Frontal cortex (tissue), 4 donors: ENCODE data around the gene CBFA2T2. TPM values are rescaled to one million over a fixed set of nuclear protein-coding genes. Genes with fewer than 3 reads are reported as not detected.
"Not testable (repeated sequence)": the region's sequence is repeated elsewhere in the genome, so short reads cannot be mapped to it uniquely, and the experiment has no call there.

Experiments used
- DNase-seq, 2 donors: peaks; one replicate each; pipeline ENCODE4 v3.0.0; 2012; ENCODE audit warnings: low spot score in 2 of 2
- FAIRE-seq: peaks from 2 replicates; lab custom pipeline; 2012; peaks lifted over from hg19 to GRCh38; lab: Jason Lieb, UNC
- total RNA-seq: library from RNA; depleted of rRNA; stranded (reverse); fragments of >200 nt; gene quantifications from one replicate; pipeline ENCODE4 v1.2.3, GENCODE V29; 2014
- donor health status: control.
- donor health status: control.
- donor health status: control.

The CBFA2T2 gene
- total RNA-seq, 1 donor from 2014 or later, result 24.9 TPM

- DNase-seq, result no peak
- FAIRE-seq, result no peak
These were observed 9.5 kb downstream of the CBFA2T2 start for GRCh38 chr20:33499355-33499754.

GRCh38 chr20:33501000-33501399 is 11.1 kb downstream of the CBFA2T2 start:
- no peak for FAIRE-seq
- no peak for DNase-seq

- DNase-seq, result no peak
- FAIRE-seq, result no peak
These were observed 13.7 kb downstream of the CBFA2T2 start for GRCh38 chr20:33503564-33503963.

GRCh38 chr20:33506576-33506975 is 16.7 kb downstream of the CBFA2T2 start:
- no peak for DNase-seq
- no peak for FAIRE-seq

- DNase-seq (no peak), FAIRE-seq (no peak)
These were observed 17.6 kb downstream of the CBFA2T2 start for GRCh38 chr20:33507461-33507860.

GRCh38 chr20:33508015-33508414 is 18.1 kb downstream of the CBFA2T2 start:
- FAIRE-seq, DNase-seq: not testable (repeated sequence)

GRCh38 chr20:33509057-33509456 is 19.2 kb downstream of the CBFA2T2 start:
- FAIRE-seq, DNase-seq: not testable (repeated sequence)

GRCh38 chr20:33511876-33512275 is 22.0 kb downstream of the CBFA2T2 start:
- FAIRE-seq, result not testable (repeated sequence)

GRCh38 chr20:33515569-33516216 is 25.8 kb downstream of the CBFA2T2 start:
- DNase-seq (no peak), FAIRE-seq (no peak)

More at GRCh38 chr20:33511876-33512275, 22.0 kb downstream of the CBFA2T2 start:
- DNase-seq, result not testable (repeated sequence)

- FAIRE-seq, result no peak
- DNase-seq, result no peak
These were observed 27.0 kb downstream of the CBFA2T2 start for GRCh38 chr20:33516882-33517281.

- FAIRE-seq (no peak), DNase-seq (no peak)
These were observed 28.2 kb downstream of the CBFA2T2 start for GRCh38 chr20:33518071-33518470.

- no peak for FAIRE-seq
- DNase-seq, result no peak
These were observed 31.6 kb downstream of the CBFA2T2 start for GRCh38 chr20:33521461-33521860.

GRCh38 chr20:33522256-33522820 is 32.4 kb downstream of the CBFA2T2 start:
- DNase-seq (no peak), FAIRE-seq (no peak)

- FAIRE-seq, result no peak
These were observed 34.4 kb downstream of the CBFA2T2 start for GRCh38 chr20:33524261-33524660.

GRCh38 chr20:33526769-33527168 is 36.9 kb downstream of the CBFA2T2 start:
- DNase-seq, result no peak
- FAIRE-seq, result no peak

More at GRCh38 chr20:33524261-33524660, 34.4 kb downstream of the CBFA2T2 start:
- no peak for DNase-seq

- no peak for DNase-seq
- FAIRE-seq, result no peak
These were observed 41.4 kb downstream of the CBFA2T2 start for GRCh38 chr20:33531047-33531877.

GRCh38 chr20:33531885-33532284 is 42.0 kb downstream of the CBFA2T2 start:
- no peak for FAIRE-seq

GRCh38 chr20:33532753-33533459 is 43.0 kb downstream of the CBFA2T2 start:
- FAIRE-seq, result no peak

More at GRCh38 chr20:33531885-33532284, 42.0 kb downstream of the CBFA2T2 start:
- no peak for DNase-seq

GRCh38 chr20:33535717-33536116 is 45.8 kb downstream of the CBFA2T2 start:
- FAIRE-seq, DNase-seq: not testable (repeated sequence)

More at GRCh38 chr20:33532753-33533459, 43.0 kb downstream of the CBFA2T2 start:
- no peak for DNase-seq

- DNase-seq, result no peak
- FAIRE-seq, result no peak
These were observed 47.7 kb downstream of the CBFA2T2 start for GRCh38 chr20:33537608-33538007.
